ENCODE results near the gene NCBP2L. TPM values are rescaled to one million over a fixed set of nuclear protein-coding genes. Genes with fewer than 3 reads are reported as not detected.

NCBP2L gene
- not detected in 2 replicates for total RNA-seq (ENCODE audit: low replicate concordance)
- long read RNA-seq = 0 reads

DNA sequence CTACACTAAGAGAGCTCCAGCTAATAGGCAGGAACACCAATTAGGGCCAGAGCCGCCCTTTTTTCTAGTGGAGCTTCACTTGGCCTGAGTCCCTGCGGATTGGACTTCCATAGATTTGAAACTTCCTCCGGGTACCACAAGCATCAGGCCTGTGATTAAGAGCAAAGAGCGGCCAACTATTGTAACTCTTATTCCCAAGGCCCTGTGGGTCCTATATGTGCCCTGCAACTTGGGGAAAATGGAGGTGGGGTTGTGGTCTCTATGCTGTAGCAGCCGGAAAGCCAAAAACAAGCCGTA, at the start of gene NCBP2L:
Gene NCBP2L, plus strand, starts transcription at position 198 of the 297 bp plus-strand sequence. CDS start 16,488 bp downstream, outside the sequence.
- Mint-ChIP-seq H3K36me3 (no peaks in the 10 kb centered on the region), H3K4me1 (ENCODE audit: unreplicated experiment) (peaks cover 8% of the 10 kb centered on the region), H3K27ac (peak within 1 kb of the TSS; percentile 12), H3K4me3 (peak within 1 kb of the TSS; percentile 86), H3K27me3 (peaks cover 34% of the 10 kb centered on the region), H3K9me3 (no peaks in the 10 kb centered on the region)
- TF ChIP-seq, protein P1, sequence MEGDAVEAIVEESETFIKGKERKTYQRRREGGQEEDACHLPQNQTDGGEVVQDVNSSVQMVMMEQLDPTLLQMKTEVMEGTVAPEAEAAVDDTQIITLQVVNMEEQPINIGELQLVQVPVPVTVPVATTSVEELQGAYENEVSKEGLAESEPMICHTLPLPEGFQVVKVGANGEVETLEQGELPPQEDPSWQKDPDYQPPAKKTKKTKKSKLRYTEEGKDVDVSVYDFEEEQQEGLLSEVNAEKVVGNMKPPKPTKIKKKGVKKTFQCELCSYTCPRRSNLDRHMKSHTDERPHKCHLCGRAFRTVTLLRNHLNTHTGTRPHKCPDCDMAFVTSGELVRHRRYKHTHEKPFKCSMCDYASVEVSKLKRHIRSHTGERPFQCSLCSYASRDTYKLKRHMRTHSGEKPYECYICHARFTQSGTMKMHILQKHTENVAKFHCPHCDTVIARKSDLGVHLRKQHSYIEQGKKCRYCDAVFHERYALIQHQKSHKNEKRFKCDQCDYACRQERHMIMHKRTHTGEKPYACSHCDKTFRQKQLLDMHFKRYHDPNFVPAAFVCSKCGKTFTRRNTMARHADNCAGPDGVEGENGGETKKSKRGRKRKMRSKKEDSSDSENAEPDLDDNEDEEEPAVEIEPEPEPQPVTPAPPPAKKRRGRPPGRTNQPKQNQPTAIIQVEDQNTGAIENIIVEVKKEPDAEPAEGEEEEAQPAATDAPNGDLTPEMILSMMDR (conservative IDR thresholded peaks at IDR 0.05) = no peak
- DNase-seq (ENCODE audit: extremely low spot score, unreplicated experiment) = no peak

DNA sequence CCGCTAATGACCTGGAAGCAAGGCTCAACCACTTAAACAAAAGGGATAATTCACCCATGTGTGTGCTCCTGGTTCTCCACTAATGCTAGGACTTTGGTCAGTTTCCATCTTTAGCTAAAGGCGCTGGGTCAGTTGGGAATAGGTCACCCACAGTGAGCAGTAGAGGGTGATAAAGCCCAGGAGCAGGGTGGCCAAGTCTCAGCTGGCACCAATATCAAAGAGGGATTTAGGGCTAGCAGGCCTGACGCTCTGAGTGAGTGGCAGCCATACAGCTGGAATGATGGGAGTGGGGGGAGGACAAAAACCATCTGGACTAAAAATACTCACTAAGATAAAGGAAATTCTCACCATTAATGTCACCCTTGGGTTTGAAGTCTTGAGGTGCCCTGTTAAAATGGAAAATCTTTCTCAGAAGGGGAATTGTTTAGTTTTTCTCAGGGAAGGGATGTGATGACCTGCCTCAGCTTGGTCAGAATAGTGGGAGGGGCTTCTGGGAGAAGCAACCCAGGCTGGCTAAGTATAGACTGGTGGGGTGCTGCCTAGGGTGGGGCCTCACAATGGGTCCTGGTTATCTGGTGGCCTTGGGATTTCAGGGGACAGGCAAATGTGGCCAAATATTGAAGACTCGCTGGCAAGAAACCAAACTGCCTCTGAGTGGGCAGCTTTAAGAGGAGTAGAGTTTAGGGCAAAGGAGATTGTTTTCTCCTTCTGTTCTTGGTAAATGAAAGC, 49.0 kb upstream of the NCBP2L start:
- DNase-seq (ENCODE audit: extremely low spot score, unreplicated experiment) = no peak
- peaks cover 29% of the 10 kb centered on the region for H3K4me1 Mint-ChIP-seq (ENCODE audit: unreplicated experiment)
- no peak overlapping the region for H3K4me3 Mint-ChIP-seq

DNA sequence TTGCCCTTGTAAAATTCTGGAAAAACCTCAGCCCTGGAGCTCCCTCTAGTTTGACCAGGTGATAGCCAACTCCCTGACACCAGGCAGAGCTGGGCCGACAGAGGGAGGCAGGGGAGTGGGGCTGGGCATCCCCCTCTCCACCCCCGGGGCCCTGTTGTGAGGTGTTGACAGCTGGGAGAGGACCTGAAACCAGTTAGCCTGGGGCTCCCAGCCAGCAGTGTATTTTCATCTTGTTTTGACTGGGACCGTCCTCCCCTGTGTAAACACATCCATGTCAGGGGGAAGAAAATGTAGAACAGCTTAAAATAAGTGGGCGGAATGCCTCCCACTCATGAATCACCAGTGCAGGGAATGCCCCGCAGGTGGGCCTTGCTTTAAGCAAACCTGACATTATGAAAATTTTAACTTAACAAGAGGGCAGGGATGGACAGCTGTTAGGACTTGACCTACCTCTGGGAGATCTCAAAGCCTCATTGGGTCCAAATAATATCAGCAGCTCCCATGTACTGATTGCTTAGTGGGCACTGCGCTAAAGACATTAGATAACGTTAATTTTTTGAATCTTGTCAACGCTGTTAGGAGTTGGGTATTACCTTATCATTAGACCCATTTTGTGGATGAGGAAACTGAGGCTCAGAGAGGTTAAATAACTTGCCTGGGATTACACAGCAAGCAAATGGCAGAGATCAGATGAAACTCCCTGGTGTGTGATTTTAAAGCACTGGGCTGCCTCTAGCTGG, 47.8 kb upstream of the NCBP2L start:
- no peak for DNase-seq (ENCODE audit: extremely low spot score, unreplicated experiment)
- Mint-ChIP-seq H3K27ac (no peak overlapping the region), H3K4me3 (no peak overlapping the region)

More for the DNA sequence above, 49.0 kb upstream of the NCBP2L start:
- TF ChIP-seq, protein P1 (conservative IDR thresholded peaks at IDR 0.05) = no peak
- H3K36me3 Mint-ChIP-seq = no peaks in the 10 kb centered on the region
- no peak overlapping the region for H3K27ac Mint-ChIP-seq
- no peaks in the 10 kb centered on the region for H3K27me3 Mint-ChIP-seq
- H3K9me3 Mint-ChIP-seq = peaks cover 4% of the 10 kb centered on the region

DNA sequence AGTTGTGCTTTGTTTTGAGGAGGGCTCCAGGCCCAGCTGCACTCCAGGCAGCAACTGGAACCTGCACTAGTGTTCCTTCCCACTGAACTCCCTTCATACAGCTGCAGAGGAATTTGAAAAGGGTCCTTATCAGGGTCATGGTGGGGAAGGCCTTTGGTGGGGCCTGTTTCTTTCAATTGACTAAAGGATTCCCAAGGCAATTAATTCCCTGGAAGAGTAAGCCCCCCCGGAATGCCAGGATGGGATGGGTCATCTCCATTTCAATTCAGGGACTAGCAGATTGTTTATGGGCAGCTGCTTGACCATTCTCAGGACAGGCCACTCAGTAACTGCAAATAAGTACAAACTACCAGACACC, 47.3 kb upstream of the NCBP2L start:
- no peaks in the 10 kb centered on the region for H3K36me3 Mint-ChIP-seq
- no peak for DNase-seq (ENCODE audit: extremely low spot score, unreplicated experiment)
- peaks cover 4% of the 10 kb centered on the region for H3K9me3 Mint-ChIP-seq
- TF ChIP-seq, protein P1 (conservative IDR thresholded peaks at IDR 0.05) = no peak
- no peak overlapping the region for H3K4me3 Mint-ChIP-seq
- no peak overlapping the region for H3K27ac Mint-ChIP-seq
- no peaks in the 10 kb centered on the region for H3K27me3 Mint-ChIP-seq
- H3K4me1 Mint-ChIP-seq (ENCODE audit: unreplicated experiment) = peaks cover 29% of the 10 kb centered on the region

More for the DNA sequence above, 47.8 kb upstream of the NCBP2L start:
- Mint-ChIP-seq H3K36me3 (no peaks in the 10 kb centered on the region), H3K9me3 (peaks cover 4% of the 10 kb centered on the region), H3K4me1 (ENCODE audit: unreplicated experiment) (peaks cover 29% of the 10 kb centered on the region), H3K27me3 (no peaks in the 10 kb centered on the region)
- TF ChIP-seq, protein P1 (conservative IDR thresholded peaks at IDR 0.05) = no peak

DNA sequence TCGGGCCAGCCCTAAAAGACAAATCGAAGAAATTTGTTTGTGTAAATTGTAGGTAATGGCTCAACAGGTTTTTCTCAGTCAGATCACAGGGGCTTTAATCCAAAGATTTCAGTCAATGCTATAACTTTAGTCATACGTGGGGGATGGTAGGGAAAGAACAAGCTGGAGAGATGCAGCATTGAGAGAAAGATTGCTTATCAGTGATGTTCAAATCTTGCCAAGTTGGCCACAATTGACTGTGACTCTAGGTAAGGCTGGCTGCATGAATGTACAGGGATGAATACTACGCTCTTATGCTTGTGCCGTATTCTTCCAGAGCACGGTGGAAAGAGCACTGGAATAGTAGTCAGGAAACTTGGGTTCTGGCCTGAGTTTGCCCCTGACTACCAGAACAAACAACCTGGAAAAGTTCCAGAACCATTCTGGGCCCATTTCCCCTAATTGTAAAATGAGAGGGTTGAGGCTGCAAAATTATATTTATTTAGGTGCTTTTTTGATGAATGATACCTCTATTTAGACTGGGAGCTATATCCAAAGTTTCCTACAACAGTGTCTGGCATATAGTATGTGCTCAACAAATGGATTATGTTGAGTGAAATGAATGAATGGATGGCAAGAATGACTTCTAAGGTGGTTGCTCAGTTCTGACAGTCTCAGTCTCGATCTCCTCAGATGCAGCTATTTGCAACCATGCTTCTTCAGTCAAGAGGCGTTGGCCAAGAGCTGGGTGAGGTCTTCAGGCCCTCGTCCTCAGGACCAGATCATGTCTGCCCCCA, 46.4 kb upstream of the NCBP2L start:
- Mint-ChIP-seq H3K27ac (peak overlapping the region; percentile 14), H3K9me3 (peaks cover 4% of the 10 kb centered on the region), H3K4me1 (ENCODE audit: unreplicated experiment) (peaks cover 29% of the 10 kb centered on the region), H3K27me3 (no peaks in the 10 kb centered on the region), H3K4me3 (no peak overlapping the region), H3K36me3 (no peaks in the 10 kb centered on the region)
- TF ChIP-seq, protein P1 (conservative IDR thresholded peaks at IDR 0.05) = no peak
- no peak for DNase-seq (ENCODE audit: extremely low spot score, unreplicated experiment)
